GM19099 (cell line): ENCODE results near the gene FAM110D.

Experiments
- POLR2A ChIP-seq: IDR thresholded peaks from 3 replicates; pipeline ENCODE4 v1.6.1; 2011; ENCODE audit warnings: low read depth; ENCODE audit not compliant: insufficient read length; ENCODE audit errors: extremely low read depth

The FAM110D gene

DNA sequence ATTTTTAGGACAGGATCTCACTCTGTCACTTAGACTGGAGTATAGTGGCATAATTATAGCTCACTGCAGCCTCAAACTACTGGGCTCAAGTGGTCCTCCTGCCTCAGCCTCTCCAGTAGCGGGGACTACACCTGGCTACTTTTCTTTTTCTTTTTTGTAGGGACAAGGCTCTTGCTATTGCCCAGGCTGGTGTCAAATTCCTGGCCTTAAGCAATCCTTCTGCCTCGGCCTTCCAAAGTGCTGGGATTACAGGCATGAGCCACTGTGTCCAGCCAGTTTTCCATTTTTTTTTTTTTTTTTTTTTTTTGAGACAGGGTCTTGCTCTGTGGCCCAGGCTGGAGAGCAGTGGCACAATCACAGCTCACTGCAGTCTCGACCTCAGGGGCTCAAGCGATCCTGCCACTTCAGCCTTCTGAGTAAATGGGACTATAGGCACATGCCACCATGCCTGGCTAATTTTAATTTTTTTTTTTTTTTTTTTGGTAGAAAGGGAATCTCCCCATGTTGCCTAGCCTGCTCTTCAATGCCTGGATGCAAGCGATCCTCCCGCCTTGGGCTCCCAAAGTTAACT, 54.5 kb downstream of the FAM110D start:
- no peak for TF ChIP-seq POLR2A
